ENCODE measurements around the gene ZNF426.

DNA sequence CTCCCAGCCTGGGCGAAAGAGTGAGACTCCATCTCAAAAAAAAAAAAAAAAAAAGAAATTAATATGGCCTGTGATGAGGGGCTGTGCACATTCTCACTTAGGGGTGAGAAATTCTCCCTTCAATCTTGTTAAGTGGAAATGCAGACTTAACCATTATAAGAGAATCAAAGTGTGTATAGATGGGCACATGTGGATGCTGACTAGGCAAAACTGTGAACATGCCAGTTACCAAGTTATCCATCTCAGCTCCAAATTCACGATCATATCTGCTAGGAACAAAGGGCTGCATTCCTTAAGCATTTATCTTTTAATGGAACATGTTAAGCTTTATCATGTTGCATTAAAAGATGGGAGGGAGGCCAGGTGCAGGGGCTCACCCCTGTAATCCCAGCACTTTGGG, 44.3 kb downstream of the ZNF426 start:
- TF ChIP-seq CTCF (IDR thresholded peaks at IDR 0.05) (no peak), POLR2A (IDR thresholded peaks at IDR 0.05) (no peak)

Data from right lobe of liver (tissue), 4 donors.